Neural cell (in vitro differentiated cells): Measurements from ENCODE around the gene IL12B. TPM values are rescaled to one million over a fixed set of nuclear protein-coding genes. Genes with fewer than 3 reads are reported as not detected.

Experiments
- H2AFZ ChIP-seq: fragments of 200-600, 300-800 bp; sonication (generic), shearing (Covaris generic); 2 replicates; pipeline ENCODE4 v1.6.0; 2014; ENCODE audit warnings: low read depth, mild to moderate bottlenecking, antibody characterized with exemption, low read length, moderate library complexity
- H3F3A ChIP-seq: fragments of 200-600 bp; shearing (Covaris generic); 2 replicates; pipeline ENCODE4 v1.6.1; 2016; ENCODE audit warnings: mild to moderate bottlenecking, moderate library complexity, mixed read lengths, antibody characterized with exemption, low read length; ENCODE audit not compliant: insufficient read depth, poor library complexity, severe bottlenecking
- H3K27ac ChIP-seq: fragments of 200-600, 300-800 bp; sonication (generic), shearing (Covaris generic); 2 replicates; pipeline ENCODE4 v1.5.1; 2014; ENCODE audit warnings: mild to moderate bottlenecking, low read length, moderate library complexity
- H3K27me3 ChIP-seq: fragments of 300-800, 200-600 bp; sonication (generic), shearing (Covaris generic); 2 replicates; pipeline ENCODE4 v1.6.0; 2014; ENCODE audit warnings: mild to moderate bottlenecking, low read depth, low read length, moderate library complexity; ENCODE audit not compliant: insufficient read depth
- H3K36me3 ChIP-seq: fragments of 300-800, 200-600 bp; sonication (generic), shearing (Covaris generic); 2 replicates; pipeline ENCODE4 v1.5.1; 2014; ENCODE audit warnings: mild to moderate bottlenecking, antibody characterized with exemption, low read length, moderate library complexity; ENCODE audit not compliant: insufficient read depth
- H3K4me2 ChIP-seq: fragments of 300-800, 200-600 bp; sonication (generic), shearing (Covaris generic); 2 replicates; pipeline ENCODE4 v1.6.0; 2014; ENCODE audit warnings: mild to moderate bottlenecking, low read length
- H3K4me3 ChIP-seq: fragments of 300-800, 200-600 bp; sonication (generic), shearing (Covaris generic); 2 replicates; pipeline ENCODE4 v1.5.1; 2014; ENCODE audit warnings: mild to moderate bottlenecking, low read length, moderate library complexity
- H3K79me2 ChIP-seq: fragments of 200-600 bp; shearing (Covaris generic); replicated peaks from 2 replicates; pipeline ENCODE4 v1.6.0; 2014; ENCODE audit warnings: mild to moderate bottlenecking, low read length, moderate library complexity; ENCODE audit not compliant: insufficient read depth
- H3K9ac ChIP-seq: fragments of 300-800, 200-600 bp; sonication (generic), shearing (Covaris generic); 2 replicates; pipeline ENCODE4 v1.6.1; 2016; ENCODE audit warnings: mild to moderate bottlenecking, low read length, mixed read lengths
- H3K9me2 ChIP-seq: fragments of 200-600 bp; shearing (Covaris generic); 2 replicates; pipeline ENCODE4 v1.6.1; 2016; ENCODE audit warnings: mild to moderate bottlenecking, low read length, mixed read lengths; ENCODE audit not compliant: insufficient read depth
- H3K9me3 ChIP-seq: fragments of 200-600, 300-800 bp; sonication (generic), shearing (Covaris generic); 2 replicates; pipeline ENCODE4 v1.6.1; 2016; ENCODE audit warnings: mild to moderate bottlenecking, mixed run types, low read length, moderate library complexity, mixed read lengths
- H4K20me1 ChIP-seq: fragments of 200-600 bp; shearing (Covaris generic); 2 replicates; pipeline ENCODE4 v1.6.1; 2016; ENCODE audit warnings: mild to moderate bottlenecking, mixed run types; ENCODE audit not compliant: insufficient read depth
- CTCF ChIP-seq: fragments of 450-650 bp; IDR thresholded peaks from 2 replicates; pipeline ENCODE4 v1.5.1; 2014; ENCODE audit warnings: antibody characterized with exemption, mild to moderate bottlenecking, moderate library complexity; ENCODE audit not compliant: poor library complexity, severe bottlenecking
- EP300 ChIP-seq: fragments of 450-650 bp; conservative IDR thresholded peaks from 2 replicates; pipeline ENCODE4 v1.6.1; 2014; ENCODE audit warnings: antibody characterized with exemption, mild to moderate bottlenecking, moderate library complexity; ENCODE audit not compliant: poor library complexity, severe bottlenecking
- EZH2 ChIP-seq: fragments of 200-600, 300-800 bp; shearing (Covaris generic), sonication (generic); IDR thresholded peaks from 2 replicates; pipeline ENCODE4 v1.6.1; 2014; ENCODE audit warnings: antibody characterized with exemption, low read length, borderline replicate concordance, mild to moderate bottlenecking; ENCODE audit not compliant: insufficient read depth, poor library complexity, severe bottlenecking
- MXI1 ChIP-seq: fragments of 450-650 bp; conservative IDR thresholded peaks from 2 replicates; pipeline ENCODE4 v1.6.1; 2014; ENCODE audit warnings: antibody characterized with exemption, mild to moderate bottlenecking; ENCODE audit not compliant: poor library complexity, severe bottlenecking
- POLR2AphosphoS5 ChIP-seq: IDR thresholded peaks from 2 replicates; pipeline ENCODE4 v1.6.1; 2012
- RAD21 ChIP-seq: fragments of 450-650 bp; conservative IDR thresholded peaks from 2 replicates; pipeline ENCODE4 v1.6.1; 2014; ENCODE audit warnings: antibody characterized with exemption, mild to moderate bottlenecking, moderate library complexity
- REST ChIP-seq: IDR thresholded peaks from 2 replicates; pipeline ENCODE4 v1.6.1; 2012; ENCODE audit warnings: borderline replicate concordance
- SMC3 ChIP-seq: fragments of 450-650 bp; conservative IDR thresholded peaks from 2 replicates; pipeline ENCODE4 v1.6.1; 2014; ENCODE audit warnings: antibody characterized with exemption, mild to moderate bottlenecking, moderate library complexity; ENCODE audit not compliant: poor library complexity
- TAF1 ChIP-seq: IDR thresholded peaks from 2 replicates; pipeline ENCODE4 v1.6.1; 2012; ENCODE audit warnings: low read depth
- polyA plus RNA-seq: library from polyadenylated mRNA; depleted of rRNA; stranded (reverse); fragments of >200 nt; gene quantifications from 2 replicates; pipeline ENCODE4 v1.2.3, GENCODE V29; 2014

The IL12B gene
- polyA plus RNA-seq, 1 donor from 2014 or later, result not detected

- H3K4me2 ChIP-seq, result no peak overlapping the region
- no peaks in the 10 kb centered on the region for H3K9me3 ChIP-seq
- H3K27ac ChIP-seq, result no peak overlapping the region
- TF ChIP-seq TAF1, result no peak
- TF ChIP-seq EZH2, result no peak
- TF ChIP-seq EP300, result no peak
- TF ChIP-seq MXI1, result no peak
- no peak for TF ChIP-seq POLR2AphosphoS5
- TF ChIP-seq RAD21, result no peak
- no peak for TF ChIP-seq REST
- TF ChIP-seq SMC3, result no peak
- no peak for TF ChIP-seq CTCF
- no peak overlapping the region for H2AFZ ChIP-seq
- H3K27me3 ChIP-seq, result no peaks in the 10 kb centered on the region
- no peak overlapping the region for H3K4me3 ChIP-seq
- H3F3A ChIP-seq, result no peaks in the 10 kb centered on the region
- H3K79me2 ChIP-seq, result no peaks in the 10 kb centered on the region
- no peaks in the 10 kb centered on the region for H3K9me2 ChIP-seq
- no peaks in the 10 kb centered on the region for H3K36me3 ChIP-seq
- no peaks in the 10 kb centered on the region for H4K20me1 ChIP-seq
- no peak overlapping the region for H3K9ac ChIP-seq
Observed at GRCh38 chr5:159343295-159344094, 13.2 kb upstream of the IL12B start.

- no peaks in the 10 kb centered on the region for H3K27me3 ChIP-seq
- H3K4me2 ChIP-seq, result no peak overlapping the region
- no peaks in the 10 kb centered on the region for H3K9me2 ChIP-seq
- TF ChIP-seq RAD21 (no peak), SMC3 (no peak), MXI1 (no peak), TAF1 (no peak)
- no peaks in the 10 kb centered on the region for H3K36me3 ChIP-seq
- H4K20me1 ChIP-seq, result no peaks in the 10 kb centered on the region
- no peaks in the 10 kb centered on the region for H3K79me2 ChIP-seq
- H3K9me3 ChIP-seq, result no peaks in the 10 kb centered on the region
- H3K4me3 ChIP-seq, result no peak overlapping the region
- H3K9ac ChIP-seq, result no peak overlapping the region
- H3F3A ChIP-seq, result no peaks in the 10 kb centered on the region
- no peak overlapping the region for H3K27ac ChIP-seq
- no peak overlapping the region for H2AFZ ChIP-seq
Observed at GRCh38 chr5:159342840-159343239, 12.6 kb upstream of the IL12B start.
